Measurements from ENCODE around the gene PVALEF. TPM values are rescaled to one million over a fixed set of nuclear protein-coding genes. Genes with fewer than 3 reads are reported as not detected.
"Not testable (repeated sequence)": the region's sequence is repeated elsewhere in the genome, so short reads cannot be mapped to it uniquely, and the experiment has no call there.

The PVALEF gene
- total RNA-seq, 1 donor from 2014 or later, result not detected

- ATAC-seq (ENCODE audit: low read depth) (no peak), DNase-seq (no peak)
- intact Hi-C loops (cut with micrococcal nuclease), result no loop called here
- H3K9me3 Mint-ChIP-seq, result peaks cover 3% of the 10 kb centered on the region
- CTCF ChIA-PET, result interaction anchor here (1.8 kb wide), 1 partner anchor 101 kb away, joined by 4 read pairs; no protein-coding TSS in a partner anchor
- TF ChIP-seq CTCF (IDR thresholded peaks at IDR 0.05), result no peak
- H3K4me3 Mint-ChIP-seq, result no peak overlapping the region
- no peaks in the 10 kb centered on the region for H3K4me1 Mint-ChIP-seq
- peaks cover 3% of the 10 kb centered on the region for H3K27me3 Mint-ChIP-seq
- H3K36me3 Mint-ChIP-seq (ENCODE audit: low read depth), result no peaks in the 10 kb centered on the region
- no peak overlapping the region for H3K27ac Mint-ChIP-seq
- POLR2A ChIA-PET, result no interaction called here
Measured at GRCh38 chr17:81140695-81141094, 24.6 kb upstream of the PVALEF start.

- H3K9me3 Mint-ChIP-seq, result peaks cover 3% of the 10 kb centered on the region
- no peak overlapping the region for H3K27ac Mint-ChIP-seq
- ChIA-PET POLR2A (interaction anchor here (0.6 to 1.6 kb wide), 2 partner anchors 97 to 375 kb away, joined by 6 read pairs; partner anchors contain the start of genes NDUFAF8 and TEPSIN), CTCF (interaction anchor here (0.5 to 1.8 kb wide), 8 partner anchors 98 to 460 kb away, joined by 3 to 6 read pairs (median 4); no protein-coding TSS in a partner anchor)
- ATAC-seq (ENCODE audit: low read depth), result peak; percentile 92
- intact Hi-C loops (cut with micrococcal nuclease), result loop anchor here (1.0 kb wide), 2 partner anchors 342 to 459 kb away; no protein-coding TSS in a partner anchor
- no peak for TF ChIP-seq CTCF (IDR thresholded peaks at IDR 0.05)
- peak; percentile 58 for DNase-seq
- H3K4me1 Mint-ChIP-seq, result no peaks in the 10 kb centered on the region
- H3K4me3 Mint-ChIP-seq, result no peak overlapping the region
- H3K27me3 Mint-ChIP-seq, result peaks cover 3% of the 10 kb centered on the region
- H3K36me3 Mint-ChIP-seq (ENCODE audit: low read depth), result no peaks in the 10 kb centered on the region
Measured at GRCh38 chr17:81142301-81143199, 22.8 kb upstream of the PVALEF start.

GRCh38 chr17:81143200-81143527 lies 22.1 kb upstream of the PVALEF start:
- DNase-seq (no peak), ATAC-seq (ENCODE audit: low read depth) (no peak)
- ChIA-PET POLR2A (interaction anchor here (1.6 kb wide), 1 partner anchor 96 kb away, joined by 6 read pairs; the partner anchor contains the start of genes NDUFAF8 and TEPSIN), CTCF (interaction anchor here (0.9 to 1.4 kb wide), 4 partner anchors 99 to 458 kb away, joined by 3 to 6 read pairs (median 4); no protein-coding TSS in a partner anchor)
- Mint-ChIP-seq H3K4me1 (no peaks in the 10 kb centered on the region), H3K27me3 (peaks cover 3% of the 10 kb centered on the region), H3K36me3 (ENCODE audit: low read depth) (no peaks in the 10 kb centered on the region), H3K9me3 (peaks cover 2% of the 10 kb centered on the region), H3K4me3 (no peak overlapping the region), H3K27ac (no peak overlapping the region)
- TF ChIP-seq CTCF (IDR thresholded peaks at IDR 0.05), result no peak
- intact Hi-C loops (cut with micrococcal nuclease), result no loop called here

- Mint-ChIP-seq H3K36me3 (ENCODE audit: low read depth) (no peaks in the 10 kb centered on the region), H3K9me3 (no peaks in the 10 kb centered on the region), H3K4me1 (no peaks in the 10 kb centered on the region), H3K27ac (no peak overlapping the region), H3K27me3 (peaks cover 3% of the 10 kb centered on the region), H3K4me3 (no peak overlapping the region)
- CTCF ChIA-PET, result interaction anchor here (0.9 to 1.4 kb wide), 4 partner anchors 98 to 457 kb away, joined by 3 to 6 read pairs (median 4); no protein-coding TSS in a partner anchor
- POLR2A ChIA-PET, result interaction anchor here (1.6 kb wide), 1 partner anchor 95 kb away, joined by 6 read pairs; the partner anchor contains the start of genes NDUFAF8 and TEPSIN
- DNase-seq, result no peak
- intact Hi-C loops (cut with micrococcal nuclease), result no loop called here
- ATAC-seq (ENCODE audit: low read depth), result no peak
- no peak for TF ChIP-seq CTCF (IDR thresholded peaks at IDR 0.05)
Measured at GRCh38 chr17:81143717-81144422, 21.4 kb upstream of the PVALEF start.

GRCh38 chr17:81144423-81144781 lies 20.9 kb upstream of the PVALEF start:
- H3K9me3 Mint-ChIP-seq, result no peaks in the 10 kb centered on the region
- intact Hi-C loops (cut with micrococcal nuclease), result no loop called here
- ATAC-seq (ENCODE audit: low read depth), result no peak
- no peak for TF ChIP-seq CTCF (IDR thresholded peaks at IDR 0.05)
- ChIA-PET CTCF (no interaction called here), POLR2A (no interaction called here)
- H3K4me1 Mint-ChIP-seq, result peaks cover 3% of the 10 kb centered on the region
- no peak for DNase-seq
- H3K27ac Mint-ChIP-seq, result no peak overlapping the region
- H3K4me3 Mint-ChIP-seq, result no peak overlapping the region
- peaks cover 7% of the 10 kb centered on the region for H3K27me3 Mint-ChIP-seq
- H3K36me3 Mint-ChIP-seq (ENCODE audit: low read depth), result no peaks in the 10 kb centered on the region

GRCh38 chr17:81146208-81146607 lies 19.1 kb upstream of the PVALEF start:
- H3K27ac Mint-ChIP-seq; DNase-seq; CTCF ChIA-PET; H3K9me3 Mint-ChIP-seq; H3K4me1 Mint-ChIP-seq; H3K4me3 Mint-ChIP-seq; ATAC-seq (ENCODE audit: low read depth); intact Hi-C loops (cut with micrococcal nuclease); H3K36me3 Mint-ChIP-seq (ENCODE audit: low read depth): not testable (repeated sequence)
- POLR2A ChIA-PET, result interaction anchor here (0.6 to 1.2 kb wide), 3 partner anchors 93 to 350 kb away, joined by 3 to 8 read pairs (median 4); partner anchors contain the start of genes NDUFAF8 and TEPSIN
- peaks cover 13% of the 10 kb centered on the region for H3K27me3 Mint-ChIP-seq

All from activated B cell treated with CpG ODN at 0.5 μM for 24 hours (primary cell).